Measurements from ENCODE around the gene ZNF345.

GRCh38 chr19:36916991-36917390 lies 66.3 kb downstream of the ZNF345 start:
- TF ChIP-seq, protein P1, sequence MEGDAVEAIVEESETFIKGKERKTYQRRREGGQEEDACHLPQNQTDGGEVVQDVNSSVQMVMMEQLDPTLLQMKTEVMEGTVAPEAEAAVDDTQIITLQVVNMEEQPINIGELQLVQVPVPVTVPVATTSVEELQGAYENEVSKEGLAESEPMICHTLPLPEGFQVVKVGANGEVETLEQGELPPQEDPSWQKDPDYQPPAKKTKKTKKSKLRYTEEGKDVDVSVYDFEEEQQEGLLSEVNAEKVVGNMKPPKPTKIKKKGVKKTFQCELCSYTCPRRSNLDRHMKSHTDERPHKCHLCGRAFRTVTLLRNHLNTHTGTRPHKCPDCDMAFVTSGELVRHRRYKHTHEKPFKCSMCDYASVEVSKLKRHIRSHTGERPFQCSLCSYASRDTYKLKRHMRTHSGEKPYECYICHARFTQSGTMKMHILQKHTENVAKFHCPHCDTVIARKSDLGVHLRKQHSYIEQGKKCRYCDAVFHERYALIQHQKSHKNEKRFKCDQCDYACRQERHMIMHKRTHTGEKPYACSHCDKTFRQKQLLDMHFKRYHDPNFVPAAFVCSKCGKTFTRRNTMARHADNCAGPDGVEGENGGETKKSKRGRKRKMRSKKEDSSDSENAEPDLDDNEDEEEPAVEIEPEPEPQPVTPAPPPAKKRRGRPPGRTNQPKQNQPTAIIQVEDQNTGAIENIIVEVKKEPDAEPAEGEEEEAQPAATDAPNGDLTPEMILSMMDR (IDR thresholded peaks at IDR 0.05): no peak
- no peak for TF ChIP-seq POLR2A (IDR thresholded peaks at IDR 0.05)
